HEK293T (cell line): ENCODE results near the gene CLN6.
"Not testable (repeated sequence)": the region's sequence is repeated elsewhere in the genome, so short reads cannot be mapped to it uniquely, and the experiment has no call there.

Experiments
- CTCF ChIA-PET: fragments of 350-600 bp; formaldehyde crosslinking; extraction: SDS; loops from one replicate; lab custom pipeline; 2021; ENCODE audit warnings: antibody characterized with exemption, inconsistent platforms; lab: Yijun Ruan, JAX
- POLR2A ChIA-PET: fragments of 350-600 bp; formaldehyde crosslinking; extraction: SDS; loops from one replicate; lab custom pipeline; 2020; ENCODE audit warnings: antibody characterized with exemption, inconsistent platforms; lab: Yijun Ruan, JAX
- DNase-seq: peaks from one replicate; pipeline ENCODE4 v3.0.0; 2012; ENCODE audit warnings: mixed read lengths; ENCODE audit errors: extremely low spot score
- ARNT ChIP-seq: fragments of 450-650 bp; IDR thresholded peaks from 2 replicates; pipeline ENCODE4 v1.6.1; 2017; ENCODE audit warnings: mild to moderate bottlenecking
- BHLHE40 ChIP-seq: fragments of 450-650 bp; IDR thresholded peaks from 2 replicates; pipeline ENCODE4 v1.6.1; 2016; ENCODE audit warnings: mild to moderate bottlenecking, moderate library complexity, borderline replicate concordance
- CTBP1 ChIP-seq: fragments of 450-650 bp; IDR thresholded peaks from 2 replicates; pipeline ENCODE4 v1.6.1; 2016; ENCODE audit warnings: borderline replicate concordance
- ELF4 ChIP-seq: fragments of 450-650 bp; IDR thresholded peaks from 2 replicates; pipeline ENCODE4 v1.6.1; 2017; ENCODE audit warnings: antibody characterized with exemption
- FOXA1 ChIP-seq: fragments of 450-650 bp; IDR thresholded peaks from 2 replicates; pipeline ENCODE4 v1.6.1; 2016; ENCODE audit warnings: mild to moderate bottlenecking
- FOXK2 ChIP-seq: fragments of 450-650 bp; IDR thresholded peaks from 2 replicates; pipeline ENCODE4 v1.6.1; 2016; ENCODE audit warnings: mild to moderate bottlenecking
- FOXM1 ChIP-seq: fragments of 450-650 bp; IDR thresholded peaks from 2 replicates; pipeline ENCODE4 v1.6.1; 2017; ENCODE audit warnings: mild to moderate bottlenecking, borderline replicate concordance
- HDGF ChIP-seq: fragments of 450-650 bp; IDR thresholded peaks from 2 replicates; pipeline ENCODE4 v1.6.1; 2017; ENCODE audit warnings: antibody characterized with exemption, borderline replicate concordance
- L3MBTL2 ChIP-seq: fragments of 450-650 bp; conservative IDR thresholded peaks from 2 replicates; pipeline ENCODE4 v1.6.1; 2016; ENCODE audit warnings: mild to moderate bottlenecking
- LEF1 ChIP-seq: fragments of 450-650 bp; IDR thresholded peaks from 2 replicates; pipeline ENCODE4 v1.6.1; 2017; ENCODE audit warnings: mild to moderate bottlenecking, borderline replicate concordance
- NFRKB ChIP-seq: fragments of 450-650 bp; IDR thresholded peaks from 2 replicates; pipeline ENCODE4 v1.6.1; 2016; ENCODE audit warnings: mild to moderate bottlenecking, moderate library complexity
- SP1 ChIP-seq: fragments of 450-650 bp; IDR thresholded peaks from 2 replicates; pipeline ENCODE4 v1.6.1; 2017
- SUZ12 ChIP-seq: fragments of 450-650 bp; IDR thresholded peaks from 2 replicates; pipeline ENCODE4 v1.6.1; 2016; ENCODE audit warnings: mild to moderate bottlenecking
- TARDBP ChIP-seq: fragments of 450-650 bp; IDR thresholded peaks from 2 replicates; pipeline ENCODE4 v1.6.1; 2016
- ZNF384 ChIP-seq: fragments of 450-650 bp; IDR thresholded peaks from 2 replicates; pipeline ENCODE4 v1.6.1; 2016
- TF ChIP-seq, protein P1 (sequence below): fragments of 450-650 bp; IDR thresholded peaks from 2 replicates; pipeline ENCODE4 v1.6.1; 2016

Gene CLN6

GRCh38 chr15:68244235-68244634 lies 14.7 kb upstream of the CLN6 start:
- no peak for DNase-seq
- ChIA-PET POLR2A (no interaction called here), CTCF (interaction anchor here (0.8 to 1.1 kb wide), 2 partner anchors 9 to 31 kb away, joined by 3 read pairs; no protein-coding TSS in a partner anchor)
- TF ChIP-seq, protein P1, sequence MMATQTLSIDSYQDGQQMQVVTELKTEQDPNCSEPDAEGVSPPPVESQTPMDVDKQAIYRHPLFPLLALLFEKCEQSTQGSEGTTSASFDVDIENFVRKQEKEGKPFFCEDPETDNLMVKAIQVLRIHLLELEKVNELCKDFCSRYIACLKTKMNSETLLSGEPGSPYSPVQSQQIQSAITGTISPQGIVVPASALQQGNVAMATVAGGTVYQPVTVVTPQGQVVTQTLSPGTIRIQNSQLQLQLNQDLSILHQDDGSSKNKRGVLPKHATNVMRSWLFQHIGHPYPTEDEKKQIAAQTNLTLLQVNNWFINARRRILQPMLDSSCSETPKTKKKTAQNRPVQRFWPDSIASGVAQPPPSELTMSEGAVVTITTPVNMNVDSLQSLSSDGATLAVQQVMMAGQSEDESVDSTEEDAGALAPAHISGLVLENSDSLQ: no peak
- no peak for TF ChIP-seq ARNT
- TF ChIP-seq FOXM1: no peak
- TF ChIP-seq CTBP1: no peak
- no peak for TF ChIP-seq NFRKB
- no peak for TF ChIP-seq ELF4
- no peak for TF ChIP-seq TARDBP
- TF ChIP-seq FOXA1: no peak
- no peak for TF ChIP-seq L3MBTL2
- no peak for TF ChIP-seq HDGF
- TF ChIP-seq ZNF384: no peak

DNA sequence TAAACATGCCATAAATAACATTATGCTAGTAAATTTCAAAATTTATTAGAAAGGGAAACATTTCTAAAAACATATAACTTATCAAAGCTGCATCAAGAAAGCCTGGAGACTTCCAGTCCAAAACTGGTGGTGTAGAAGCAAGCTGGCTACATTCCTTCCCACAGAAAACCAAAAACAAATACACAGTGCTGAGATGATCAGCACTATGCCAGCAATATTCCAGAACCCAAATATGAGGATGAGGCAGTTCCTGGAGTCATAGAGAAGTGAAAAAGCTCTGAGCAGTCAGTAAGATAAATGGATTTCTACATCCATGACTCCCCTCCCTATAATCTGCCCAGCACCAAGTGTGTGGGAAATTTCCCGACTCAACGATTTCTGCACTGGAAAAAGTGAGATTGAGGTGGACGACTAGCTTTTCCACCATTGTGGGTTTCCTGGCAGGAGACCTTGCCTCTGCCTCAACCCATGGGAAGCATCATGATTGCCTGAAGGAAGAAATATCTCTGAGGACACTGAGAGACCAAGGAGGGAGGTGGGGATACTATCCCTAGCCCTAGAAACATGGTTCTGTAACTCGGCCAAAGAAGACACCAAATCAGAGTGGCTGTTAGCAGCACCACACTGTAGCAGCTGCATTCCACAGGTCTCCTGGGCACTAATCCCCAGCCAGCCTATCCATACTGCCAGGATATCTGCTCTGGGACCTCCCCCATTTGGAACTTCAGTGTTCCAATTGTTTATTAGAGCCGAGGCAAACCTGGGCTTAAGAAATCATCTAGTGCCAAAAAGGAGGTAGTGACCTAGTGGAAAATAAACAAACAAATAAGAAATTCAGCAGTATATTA lies 11.8 kb upstream of the CLN6 start:
- TF ChIP-seq FOXM1 (no peak), HDGF (no peak), SUZ12 (no peak), SP1 (no peak)
- no peak for DNase-seq
- POLR2A ChIA-PET: interaction anchor here (1.1 kb wide), 1 partner anchor 36 kb away, joined by 3 read pairs; the partner anchor contains the start of gene FEM1B
- CTCF ChIA-PET: interaction anchor here (0.6 kb wide), 1 partner anchor 17 kb away, joined by 3 read pairs; no protein-coding TSS in a partner anchor

DNA sequence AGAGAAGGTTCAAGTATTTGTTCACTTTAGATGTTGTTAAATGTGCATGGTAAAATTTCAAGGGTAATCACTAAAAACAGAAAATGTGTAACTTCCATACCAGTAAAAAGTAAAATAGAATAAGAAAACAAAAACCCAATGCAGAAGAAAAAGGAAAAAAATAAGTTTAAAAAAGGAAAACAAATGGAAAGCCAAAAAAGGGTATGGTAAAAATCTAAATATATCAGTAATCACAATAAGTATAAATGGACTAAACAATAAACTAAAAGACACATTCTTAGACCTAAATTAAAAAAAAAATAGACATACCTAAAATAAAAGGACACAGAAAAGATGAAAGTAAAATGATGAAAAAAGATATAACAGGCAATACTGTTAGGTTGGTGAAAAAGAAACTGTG lies 9.5 kb upstream of the CLN6 start:
- DNase-seq: no peak
- TF ChIP-seq L3MBTL2: no peak
- no peak for TF ChIP-seq LEF1
- TF ChIP-seq HDGF: no peak
- peak; percentile 26; the same call in 1 of the 2 replicates for TF ChIP-seq ZNF384
- no peak for TF ChIP-seq CTBP1
- TF ChIP-seq ELF4: no peak
- TF ChIP-seq ARNT: no peak
- no peak for TF ChIP-seq FOXK2
- POLR2A ChIA-PET: no interaction called here
- CTCF ChIA-PET: no interaction called here

- no peak for TF ChIP-seq CTBP1
- no peak for TF ChIP-seq SUZ12
- TF ChIP-seq ARNT: no peak
- no peak for TF ChIP-seq ELF4
- no peak for TF ChIP-seq NFRKB
- TF ChIP-seq, protein P1: no peak
- no peak for TF ChIP-seq ZNF384
- TF ChIP-seq HDGF: no peak
- TF ChIP-seq SP1: no peak
- no peak for TF ChIP-seq TARDBP
- TF ChIP-seq FOXK2: no peak
- no peak for TF ChIP-seq FOXM1
- TF ChIP-seq LEF1: no peak
- no peak for TF ChIP-seq BHLHE40
- DNase-seq: no peak
- ChIA-PET CTCF (interaction anchor here (1.2 kb wide), 1 partner anchor 40 kb away, joined by 3 read pairs; no protein-coding TSS in a partner anchor), POLR2A (no interaction called here)
Observed at GRCh38 chr15:68235022-68235421, 5.5 kb upstream of the CLN6 start.

DNA sequence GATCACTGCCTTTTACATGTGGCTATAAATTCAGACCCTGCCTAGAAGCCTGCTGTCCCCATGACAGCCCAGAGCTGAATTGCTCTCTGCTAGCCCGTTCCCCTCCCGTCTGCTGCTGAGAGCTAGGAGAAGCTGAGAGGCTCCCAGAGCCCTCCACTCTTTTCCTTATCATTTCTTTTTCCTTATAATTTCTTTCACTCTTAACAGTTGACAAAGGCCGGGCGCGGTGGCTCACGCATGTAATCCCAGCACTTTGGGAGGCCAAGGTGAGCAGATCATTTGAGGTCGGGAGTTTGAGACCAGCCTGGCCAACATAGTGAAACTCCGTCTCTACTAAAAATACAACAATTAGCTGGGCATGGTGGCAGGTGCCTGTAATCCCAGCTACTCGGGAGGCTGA lies 5.0 kb upstream of the CLN6 start:
- CTCF ChIA-PET: interaction anchor here (1.2 kb wide), 1 partner anchor 40 kb away, joined by 3 read pairs; no protein-coding TSS in a partner anchor
- DNase-seq, POLR2A ChIA-PET: not testable (repeated sequence)

- DNase-seq: no peak
- CTCF ChIA-PET: no interaction called here
- POLR2A ChIA-PET: no interaction called here
- no peak for TF ChIP-seq ELF4
- no peak for TF ChIP-seq ZNF384
- no peak for TF ChIP-seq BHLHE40
- TF ChIP-seq ARNT: no peak
- no peak for TF ChIP-seq SP1
- TF ChIP-seq FOXM1: no peak
- TF ChIP-seq FOXK2: no peak
- TF ChIP-seq, protein P1: no peak
- TF ChIP-seq NFRKB: no peak
- TF ChIP-seq CTBP1: no peak
- no peak for TF ChIP-seq L3MBTL2
- TF ChIP-seq HDGF: no peak
- no peak for TF ChIP-seq LEF1
- no peak for TF ChIP-seq SUZ12
- TF ChIP-seq FOXA1: no peak
- TF ChIP-seq TARDBP: no peak
Observed at GRCh38 chr15:68234060-68234459, 4.5 kb upstream of the CLN6 start.
